GM21619 (cell line): ENCODE measurements around the gene PRCC.
A peak's percentile ranks its signal among the peaks of the same experiment; 100 is the strongest.

Experiments
- ATAC-seq: cut with Tn5 transposase; IDR thresholded peaks from one replicate; pipeline ENCODE4 v1.9.1; 2021; ENCODE audit not compliant: unreplicated experiment

PRCC gene

DNA sequence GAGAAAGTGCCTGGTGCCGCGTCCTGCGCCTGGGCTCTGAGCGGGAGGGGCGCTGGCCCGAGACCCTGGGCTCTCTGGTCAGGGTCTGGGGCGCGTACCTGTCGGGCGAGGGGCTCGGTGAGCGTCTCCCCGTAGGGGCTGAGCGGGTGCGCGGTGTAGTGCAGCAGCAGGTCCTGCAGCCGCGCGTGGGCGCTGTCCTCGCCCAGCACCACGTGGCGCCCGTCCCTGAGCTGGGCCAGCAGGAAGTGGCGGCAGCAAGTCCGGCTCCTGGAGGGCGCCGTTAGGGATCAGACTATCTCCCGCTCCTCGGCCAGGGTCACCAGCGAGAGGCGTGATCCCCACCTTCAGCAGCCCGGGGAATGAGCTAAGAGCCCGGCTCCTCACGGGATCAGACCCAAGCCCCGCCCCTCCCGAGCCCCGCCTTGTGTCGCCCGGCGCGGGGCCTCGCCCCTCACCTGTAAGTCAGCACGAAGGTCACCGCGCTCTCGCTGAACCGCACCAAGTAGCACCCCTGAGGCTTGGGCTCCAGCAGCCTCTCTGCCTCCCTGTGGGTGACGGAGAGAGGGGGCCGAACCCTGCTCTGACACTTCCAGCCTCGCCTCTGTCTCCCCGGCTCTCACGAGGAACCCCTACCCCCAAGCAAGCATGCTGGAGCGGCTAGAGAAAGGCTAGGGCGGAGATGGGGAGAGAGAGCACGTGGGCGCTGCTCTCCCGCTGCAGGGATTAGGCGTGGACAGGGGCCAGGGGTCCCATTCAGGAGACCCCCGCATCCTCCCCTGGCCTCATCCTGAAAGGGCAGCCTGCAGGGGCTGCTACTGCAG is 46.6 kb downstream of the PRCC start:
- no peak for ATAC-seq

DNA sequence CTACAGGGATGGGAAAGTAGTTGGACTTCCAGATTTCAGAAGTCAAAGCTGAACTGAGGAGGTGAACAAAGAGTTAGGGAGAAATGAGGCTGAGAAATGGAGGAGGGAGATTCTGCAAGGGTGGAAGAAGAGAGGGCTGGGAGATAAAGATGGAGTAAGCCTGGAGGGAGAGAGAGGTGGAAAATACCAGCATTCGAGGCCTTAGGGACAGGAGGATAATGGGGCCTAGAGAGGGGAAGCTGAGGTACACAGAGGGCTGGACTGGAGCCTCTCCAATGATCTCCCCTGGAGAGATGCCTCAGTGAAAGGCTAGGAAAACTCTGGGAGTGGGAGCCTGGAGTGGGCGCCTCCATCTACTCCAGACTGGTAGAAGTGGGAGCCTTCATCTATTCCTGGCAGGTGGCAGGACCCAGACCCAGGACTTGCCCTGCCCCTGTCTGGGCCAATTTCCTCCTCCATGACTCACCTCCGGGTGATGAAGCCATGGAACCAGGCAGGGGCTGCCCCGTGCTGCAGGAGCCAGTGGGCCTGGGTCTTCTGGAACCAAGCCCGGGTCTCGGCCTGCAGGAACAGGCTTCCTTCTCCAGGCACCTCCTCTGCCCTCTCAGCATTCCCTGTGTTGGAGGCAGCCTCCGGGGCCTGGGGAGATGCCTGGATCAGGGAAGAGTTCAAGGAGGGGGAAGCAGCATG is 47.4 kb downstream of the PRCC start:
- no peak for ATAC-seq

DNA sequence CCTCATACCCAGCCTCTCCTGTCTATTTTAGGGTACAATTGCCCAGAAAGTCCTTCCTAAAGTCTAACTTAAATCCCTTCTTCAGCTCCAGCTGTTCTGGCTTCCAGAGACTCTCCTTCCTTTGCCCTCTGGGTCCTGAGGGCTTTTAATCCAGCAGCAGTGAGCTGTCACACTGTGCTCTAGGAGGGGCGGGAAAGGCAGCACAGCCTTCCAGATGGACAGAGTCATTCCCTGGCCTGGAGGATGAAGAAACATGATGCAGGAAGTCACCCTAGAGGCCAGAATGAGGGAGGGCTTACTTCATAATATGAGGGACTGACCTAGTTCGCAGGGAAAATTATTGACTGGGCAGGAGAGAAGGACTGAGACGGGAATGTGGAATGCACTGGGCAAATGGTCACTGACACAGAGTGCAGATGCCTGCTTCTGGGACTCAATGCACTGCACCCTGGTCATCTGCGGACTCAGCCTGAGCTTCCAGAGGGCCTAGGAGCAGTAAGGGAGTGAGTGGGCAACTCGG is 48.0 kb downstream of the PRCC start:
- ATAC-seq, result no peak

DNA sequence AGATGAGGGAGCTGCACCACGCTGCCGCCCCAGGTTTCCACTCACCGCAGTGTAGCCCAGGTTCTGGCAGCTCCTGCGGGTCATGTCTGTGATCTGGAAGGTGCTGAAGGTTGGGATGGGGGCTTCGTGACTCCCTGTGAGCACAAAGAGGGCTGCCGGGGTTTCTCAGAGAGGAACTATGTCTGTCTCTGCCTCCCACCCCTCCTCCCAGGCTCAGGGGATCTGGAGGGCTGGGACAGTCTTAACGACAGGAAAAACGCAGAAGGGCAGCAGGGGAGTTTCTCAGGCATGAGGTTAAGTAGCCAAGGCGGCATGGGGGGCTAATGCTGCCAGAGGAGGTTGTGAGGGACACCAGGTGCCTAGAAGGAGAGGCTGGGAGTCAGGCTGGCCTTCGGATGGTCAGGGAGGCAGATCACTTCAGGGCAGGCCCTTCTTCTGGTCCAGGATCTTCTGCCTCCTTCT is 48.7 kb downstream of the PRCC start:
- ATAC-seq, result no peak

DNA sequence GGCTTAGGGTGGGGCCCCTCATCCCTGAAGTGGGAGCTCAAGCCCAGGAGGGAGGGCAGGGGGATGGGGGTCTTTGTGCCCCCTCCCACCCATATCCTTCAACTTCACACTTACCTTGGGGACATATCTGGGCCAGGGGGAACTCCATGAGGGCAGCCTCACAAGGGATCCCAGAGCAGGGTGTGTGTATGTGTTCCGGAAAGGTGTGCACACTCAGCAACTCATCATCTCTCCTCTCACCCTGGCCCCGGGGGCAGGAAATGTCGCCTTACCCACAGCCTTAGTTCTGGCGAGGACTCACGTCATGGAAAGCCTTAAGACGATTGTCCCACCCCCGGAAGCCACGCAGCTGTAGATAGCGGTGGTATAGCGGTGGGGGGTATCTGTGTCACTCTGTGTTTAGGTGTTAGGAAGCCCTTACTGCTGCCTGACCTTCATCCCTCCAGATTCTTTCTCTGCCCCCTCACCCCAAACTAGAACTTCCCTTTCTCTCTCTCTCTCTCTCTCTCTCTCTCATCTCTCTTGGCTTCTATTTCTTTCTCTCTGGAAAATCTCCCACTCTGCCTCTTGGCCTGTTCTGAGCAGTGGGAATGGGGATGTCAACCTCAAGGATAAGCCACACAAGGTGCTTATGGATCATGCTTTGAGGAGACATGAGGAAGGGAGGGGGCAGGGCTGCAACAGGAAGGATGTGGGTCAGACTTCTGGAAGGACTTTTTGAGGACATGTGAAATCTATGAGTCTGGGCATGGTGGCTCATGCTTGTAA is 49.4 kb downstream of the PRCC start, which contains the start of gene SH2D2A:
TSS of gene SH2D2A (minus strand) at position 288 of the 768 bp plus-strand sequence. CDS start at position 148, 140 bp downstream.
- ATAC-seq, result peak; percentile 78

DNA sequence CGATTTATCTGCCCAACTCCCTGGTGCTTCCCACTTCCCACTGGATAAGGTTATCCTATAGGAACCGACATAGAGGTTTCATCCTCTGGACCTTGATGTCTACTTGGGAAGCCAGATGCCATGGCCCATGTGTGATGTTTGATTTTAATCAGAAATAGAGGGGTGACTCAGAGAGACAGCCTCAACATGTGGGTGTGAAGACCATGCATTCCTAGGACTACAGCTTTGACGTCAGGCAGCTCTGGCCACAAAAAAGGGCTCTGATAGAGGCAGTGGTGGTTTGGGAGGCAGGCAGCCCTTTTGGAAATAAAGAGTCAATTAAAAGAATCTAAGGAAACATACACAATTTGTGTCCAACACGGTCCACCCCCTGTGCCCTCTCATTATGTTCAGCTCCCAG is 54.5 kb downstream of the PRCC start:
- no peak for ATAC-seq

DNA sequence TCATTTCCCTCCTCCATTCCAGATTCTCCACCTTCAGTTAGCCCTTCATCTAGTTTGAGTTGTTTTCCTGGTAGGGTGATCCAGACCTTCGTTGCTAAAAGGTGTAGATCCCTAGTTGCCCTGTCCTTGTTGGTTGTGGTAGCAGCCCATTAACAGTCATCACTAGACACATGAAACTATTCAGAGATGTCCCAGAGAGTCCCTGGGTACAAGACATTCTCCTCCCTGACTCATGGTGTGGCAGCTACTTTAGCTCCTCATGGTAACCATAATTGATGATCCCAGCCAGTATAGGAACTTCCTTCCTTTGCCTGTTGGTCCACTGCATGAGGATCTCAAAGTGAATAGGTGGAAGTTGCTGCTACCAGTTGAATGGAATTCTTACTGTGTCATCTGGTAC is 55.3 kb downstream of the PRCC start:
- ATAC-seq, result no peak

DNA sequence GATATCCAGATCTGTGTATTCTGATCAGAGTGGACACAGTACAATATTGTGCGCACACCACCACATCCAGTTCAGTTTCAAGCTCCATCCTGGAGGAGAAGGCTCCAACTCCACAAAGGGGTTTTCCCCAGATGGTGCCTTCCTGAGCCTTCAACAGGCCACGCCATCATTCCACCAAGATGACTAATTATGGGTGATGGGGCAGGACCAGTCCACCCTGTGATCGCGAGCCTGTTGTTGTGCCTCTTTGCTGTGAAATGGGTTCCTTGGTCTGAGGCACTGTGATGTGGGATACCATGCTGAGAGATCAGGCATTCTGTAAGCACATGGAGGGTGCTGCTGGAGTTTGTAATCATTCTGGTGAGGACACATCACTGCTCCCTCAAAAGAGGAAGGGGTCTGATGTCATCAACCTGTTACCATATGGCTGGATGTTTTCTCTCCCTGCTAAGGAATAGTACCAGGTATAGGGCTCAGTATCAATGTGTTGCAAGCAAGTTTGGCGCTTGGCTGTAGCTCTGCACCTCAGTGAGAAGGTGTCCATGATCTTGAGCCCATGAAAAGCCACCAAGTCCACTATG is 56.0 kb downstream of the PRCC start:
- ATAC-seq, result no peak

DNA sequence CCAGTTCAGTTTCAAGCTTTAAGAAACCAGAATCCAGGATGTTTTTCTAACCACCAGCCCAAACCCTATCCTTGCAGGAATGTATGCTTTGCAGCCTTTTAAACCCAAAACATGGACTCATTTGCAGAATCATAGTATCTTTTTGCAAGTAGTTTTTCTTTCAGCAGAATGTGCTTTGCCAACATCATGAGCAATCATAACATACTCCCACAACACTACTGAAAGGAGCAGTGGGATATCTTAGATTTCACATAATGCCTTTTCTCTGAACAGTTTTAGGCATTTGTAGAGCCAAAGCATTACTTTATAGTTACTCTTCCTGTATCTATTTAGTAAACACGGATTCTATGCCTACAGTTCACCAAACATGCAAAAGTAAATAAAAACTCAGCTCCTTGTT is 59.3 kb downstream of the PRCC start:
- no peak for ATAC-seq

DNA sequence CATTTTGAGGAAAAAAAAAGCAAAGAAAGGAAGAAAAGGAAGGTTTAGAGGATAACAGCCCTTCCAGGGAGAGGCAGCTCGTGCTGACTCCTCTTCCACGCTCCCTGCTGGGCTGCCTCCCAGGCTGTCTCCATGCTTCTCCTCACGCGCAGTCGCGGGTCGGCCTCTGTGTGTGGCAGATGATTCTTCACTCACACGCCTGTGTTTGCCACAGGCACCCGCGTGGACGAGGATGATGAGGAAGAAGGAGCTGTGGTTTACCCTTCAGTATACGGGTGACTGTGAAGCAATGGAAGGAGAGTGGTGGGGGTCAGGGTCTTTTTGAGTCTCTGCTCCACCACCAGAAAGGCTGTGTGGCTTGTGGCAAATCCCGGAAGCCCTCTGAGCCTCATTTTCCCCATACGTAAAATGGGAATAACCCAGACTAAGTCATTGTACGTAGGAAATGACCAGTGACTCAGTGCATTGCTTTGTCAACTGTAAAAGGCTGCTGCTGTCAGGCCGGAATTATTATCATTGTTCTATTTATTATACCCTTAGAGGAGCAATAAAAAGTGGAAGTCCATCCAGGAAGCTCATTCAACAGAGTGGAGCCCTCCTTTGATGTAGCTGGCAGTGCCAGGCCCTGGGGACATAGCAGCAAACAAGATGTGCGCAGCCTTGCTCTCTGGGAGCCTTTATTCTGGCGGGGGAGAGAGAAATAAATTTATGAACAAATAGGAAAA is 61.2 kb downstream of the PRCC start:
- ATAC-seq, result no peak

DNA sequence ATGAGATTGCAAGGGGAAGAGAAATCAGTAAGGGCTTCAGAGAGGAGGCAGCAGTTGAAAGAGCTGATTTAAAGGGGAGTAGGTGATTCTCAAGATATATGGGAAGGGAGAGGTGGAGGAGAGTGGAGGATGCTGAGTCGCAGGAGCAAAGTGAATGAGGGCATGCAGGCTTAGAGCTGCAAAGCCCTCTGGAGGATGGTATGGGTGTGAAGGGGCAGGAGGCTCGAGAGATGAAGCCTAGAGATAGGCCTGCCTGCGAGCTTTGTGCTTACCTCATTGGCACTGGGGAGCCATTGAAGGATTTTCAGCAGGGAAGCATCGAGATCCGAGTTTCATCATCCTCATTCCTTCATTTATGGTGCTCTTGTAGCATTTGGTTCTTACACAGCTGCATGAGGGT is 65.1 kb downstream of the PRCC start:
- ATAC-seq, result no peak

DNA sequence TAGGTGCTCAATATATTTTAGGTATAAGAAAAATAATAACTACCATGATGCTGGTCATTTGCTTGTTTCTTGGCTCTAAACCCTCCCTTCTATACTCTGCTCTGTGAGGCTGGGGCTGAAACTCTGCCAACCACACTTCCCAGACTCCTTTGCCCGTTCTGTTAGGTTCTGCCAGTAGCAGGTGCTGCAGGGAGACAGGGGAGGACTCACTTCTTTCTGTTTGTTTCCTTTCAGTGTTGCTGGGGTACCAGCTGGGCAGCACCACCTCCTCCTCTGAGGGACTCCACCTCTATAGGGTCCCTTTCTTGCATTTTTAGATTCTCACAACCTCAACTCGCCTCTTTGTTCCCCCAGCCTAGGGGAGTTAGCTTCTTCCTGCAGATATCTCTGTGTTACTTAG is 66.3 kb downstream of the PRCC start:
- no peak for ATAC-seq

DNA sequence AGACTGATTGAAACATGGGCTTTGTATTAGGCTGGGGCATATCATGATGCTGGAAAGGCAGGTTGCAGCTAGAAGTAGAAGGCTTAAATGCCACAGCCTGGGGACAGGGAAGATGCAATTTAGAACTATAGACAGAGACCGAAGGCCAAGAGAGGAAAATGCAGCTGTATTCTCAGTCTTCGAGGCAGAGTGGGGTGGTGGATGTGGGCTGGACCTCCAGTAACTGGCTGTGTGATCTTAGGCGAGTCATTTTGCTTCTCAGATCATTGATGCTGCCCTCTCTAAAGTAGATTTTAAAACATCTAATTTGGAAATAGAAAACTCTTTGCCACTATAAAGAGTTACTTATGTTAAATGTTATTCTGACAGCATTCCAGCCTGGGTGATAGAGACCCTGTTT is 67.0 kb downstream of the PRCC start:
- ATAC-seq, result no peak

DNA sequence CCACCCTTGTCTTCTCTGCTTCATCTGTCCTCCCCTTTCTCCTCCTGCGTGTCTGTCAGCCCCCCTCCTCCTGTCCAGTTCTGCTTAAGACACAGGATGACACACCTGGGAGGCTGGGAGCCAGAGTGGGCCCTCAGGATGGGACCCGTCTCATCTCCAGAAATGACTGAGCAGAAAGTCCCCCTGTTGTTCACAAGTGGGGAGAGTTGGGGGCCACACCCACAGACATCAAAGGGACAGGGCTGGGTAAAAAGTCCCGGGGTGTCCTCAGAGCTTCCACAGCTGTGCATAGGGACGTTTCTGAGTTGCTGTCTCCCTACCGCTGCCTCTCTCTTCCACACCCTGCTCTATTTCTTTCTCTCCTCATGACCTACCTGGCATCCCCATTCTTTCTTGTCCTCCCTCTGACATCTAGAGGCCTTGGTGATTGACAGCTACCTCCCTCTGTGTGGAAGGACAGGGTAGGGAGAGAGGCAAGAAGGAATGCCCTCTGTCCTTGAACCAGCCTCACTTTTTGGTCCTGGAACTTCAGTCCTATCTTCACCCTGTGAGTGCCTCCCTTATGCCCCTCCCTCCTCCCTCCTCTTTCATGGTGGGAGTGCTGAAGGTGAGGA is 68.8 kb downstream of the PRCC start:
- ATAC-seq, result peak; percentile 59

DNA sequence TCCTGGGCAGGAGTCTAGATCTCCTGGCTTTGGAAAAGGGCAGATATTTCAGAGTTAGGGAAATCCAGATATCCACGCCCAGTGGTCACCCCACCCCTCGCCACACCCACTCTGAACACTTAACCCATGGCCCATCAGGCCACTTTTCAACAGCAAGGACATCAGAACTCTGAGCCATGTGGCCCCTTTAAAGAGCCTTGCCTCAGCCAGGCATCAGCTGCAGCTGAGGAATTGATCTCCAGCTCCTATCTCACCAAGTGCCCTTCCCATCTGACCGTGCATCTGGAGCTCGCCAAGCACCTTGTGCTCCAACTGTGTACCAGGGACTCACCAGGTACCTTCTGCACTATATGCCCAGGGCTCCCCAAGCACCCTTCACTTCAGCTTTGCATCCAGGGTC is 69.6 kb downstream of the PRCC start:
- ATAC-seq, result no peak

DNA sequence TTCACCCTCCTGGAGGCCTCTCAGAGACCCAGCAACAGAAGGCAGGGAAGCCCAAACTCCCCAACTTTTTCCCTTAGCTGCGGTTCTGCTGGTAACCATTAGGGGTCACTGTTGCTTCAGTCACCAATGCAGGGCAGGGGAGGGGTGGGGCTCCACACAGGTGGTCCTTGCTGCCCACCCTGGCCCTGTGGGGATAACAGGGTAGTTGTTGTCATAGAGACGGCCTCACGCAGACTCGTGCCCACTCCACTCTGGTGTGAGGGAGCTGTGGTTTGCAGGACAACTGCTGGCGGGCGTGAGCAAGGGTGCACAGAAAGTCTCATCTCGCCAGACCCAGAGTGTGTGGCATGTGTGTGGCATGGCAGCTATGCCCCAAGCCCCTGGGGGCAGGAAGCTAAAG is 71.6 kb downstream of the PRCC start:
- ATAC-seq, result no peak

DNA sequence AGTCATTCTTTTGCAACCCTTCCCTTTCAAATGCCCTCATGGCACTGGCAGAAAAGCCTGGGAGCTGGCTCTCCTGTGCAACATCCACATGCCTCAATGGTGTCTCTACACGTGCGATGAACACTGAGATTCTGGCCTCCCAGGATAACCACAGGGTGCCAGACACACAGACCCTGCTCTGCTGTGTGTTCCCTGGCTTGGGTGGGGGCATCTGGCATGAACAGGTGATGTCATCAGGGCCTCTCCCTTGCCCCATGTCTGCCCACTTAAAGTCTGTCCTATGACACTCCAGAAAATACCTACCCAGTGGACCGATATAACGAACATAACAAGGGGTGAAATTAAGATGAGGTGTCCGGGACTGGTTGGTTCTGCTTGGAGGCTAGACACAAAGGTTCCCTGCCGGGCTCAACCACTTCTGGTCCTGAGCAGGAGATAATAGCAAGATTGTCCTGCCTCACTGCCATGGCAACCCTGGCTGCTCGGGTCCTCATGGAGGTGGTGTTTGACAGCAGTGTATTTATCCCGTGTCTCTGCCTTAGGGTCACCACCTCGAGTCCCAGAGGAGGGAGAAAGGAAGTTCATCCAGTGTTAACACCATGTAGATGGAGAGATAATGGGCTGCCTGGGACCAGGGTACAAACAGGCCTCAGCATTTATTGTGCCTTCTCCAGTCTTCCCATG is 72.2 kb downstream of the PRCC start:
- ATAC-seq, result no peak

DNA sequence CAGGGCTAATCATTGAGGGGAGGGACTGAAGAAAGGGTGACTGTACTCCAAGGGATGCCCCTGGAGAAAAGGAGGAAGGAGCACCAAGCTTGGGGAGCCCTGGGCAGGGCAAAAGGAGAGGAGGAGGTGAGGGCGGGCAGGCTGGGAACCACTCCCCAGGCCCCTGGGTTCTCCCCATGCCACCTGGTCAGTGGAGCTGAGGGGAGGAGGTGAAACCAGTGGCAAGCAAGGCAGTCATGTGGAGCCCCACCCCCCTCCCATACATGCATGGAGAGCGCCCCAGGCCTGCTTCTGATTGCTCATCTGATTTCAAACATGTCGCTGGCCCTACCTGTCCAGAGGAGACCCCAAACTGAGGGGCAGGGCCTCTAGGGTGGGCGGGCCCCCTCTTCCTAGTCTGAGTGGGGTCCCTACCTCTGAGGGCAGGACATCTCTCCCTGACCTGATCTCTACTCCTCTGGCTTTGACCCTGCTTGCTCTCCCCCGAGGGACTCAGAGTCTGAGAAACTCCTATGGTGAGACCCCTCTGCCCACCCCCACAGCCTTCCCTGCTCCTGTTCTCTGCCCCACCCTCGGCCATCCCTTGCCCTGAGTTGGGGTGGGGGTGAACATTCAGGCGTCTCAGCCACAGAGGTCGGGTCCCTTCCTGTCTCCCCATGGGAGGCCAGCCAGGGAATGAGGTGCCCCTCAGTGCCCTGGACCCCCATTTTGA is 73.0 kb downstream of the PRCC start:
- ATAC-seq, result no peak

DNA sequence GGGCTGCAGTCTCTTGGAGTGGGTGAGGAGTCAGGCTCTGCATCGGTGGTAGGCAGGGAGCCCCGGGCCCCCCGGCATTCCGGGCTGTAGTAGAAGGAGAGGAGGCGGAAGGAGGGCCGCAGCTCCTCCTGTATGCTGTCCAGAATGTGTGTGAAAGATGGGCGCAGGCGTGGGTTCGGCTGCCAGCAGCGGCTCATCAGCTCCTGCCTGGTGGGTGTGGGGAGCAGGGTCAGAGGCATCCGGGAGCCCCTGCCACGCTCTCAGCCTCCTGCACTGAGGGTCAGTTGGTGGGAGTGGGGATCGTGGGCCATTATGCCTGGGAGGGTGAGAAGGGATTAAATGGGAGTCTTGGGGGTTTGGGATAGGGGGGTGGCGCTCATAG is 73.6 kb downstream of the PRCC start:
- ATAC-seq, result no peak
